NCI-H2196 treated with DMSO at 0.1 percent for 48 hours (cell line): ENCODE measurements around the gene ADAM33.

Experiments used
- DNase-seq: peaks from one replicate; lab custom pipeline; 2025; ENCODE audit not compliant: unreplicated experiment; lab: John Stamatoyannopoulos, UW

The ADAM33 gene

DNA sequence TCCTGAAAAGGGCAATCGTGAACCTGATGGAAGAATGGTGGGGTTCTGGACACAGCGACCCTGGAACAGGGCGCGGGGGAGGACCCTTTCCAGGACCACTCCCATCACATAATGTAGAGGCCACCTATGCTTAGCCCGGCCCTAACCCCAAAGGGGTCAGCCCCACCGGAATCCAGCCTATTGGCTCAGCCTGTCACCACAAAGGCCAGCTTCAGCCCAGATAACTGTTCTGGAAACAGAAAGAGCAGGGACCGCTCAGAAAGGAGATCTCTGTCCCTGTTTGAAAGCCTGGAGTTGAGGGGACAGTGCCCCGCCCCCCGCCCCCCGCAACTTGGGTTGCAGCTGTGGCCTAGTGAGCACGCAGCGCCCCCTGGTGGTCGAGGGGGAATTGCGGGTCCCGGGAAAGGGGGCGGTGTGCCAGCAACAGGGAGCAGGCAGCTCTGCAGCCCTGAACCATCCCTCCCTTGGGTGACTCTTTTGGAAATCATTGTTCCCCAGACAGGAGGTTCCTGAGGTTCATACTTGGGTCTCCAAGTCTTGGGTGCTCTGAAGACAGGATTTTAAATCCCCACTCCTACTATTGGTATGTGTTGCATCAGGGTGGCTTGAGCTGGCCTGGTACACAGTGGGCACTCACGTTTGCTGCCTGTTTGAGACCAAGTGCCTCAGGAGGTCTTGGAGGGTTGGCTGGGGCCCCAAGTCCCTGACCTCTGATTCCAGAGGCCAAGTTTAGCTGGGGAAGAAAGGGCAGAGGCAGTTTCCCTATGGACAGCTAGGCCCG lies 29.1 kb upstream of the ADAM33 start:
- no peak for DNase-seq

- DNase-seq: no peak
Measured at GRCh38 chr20:3710011-3710466, 28.2 kb upstream of the ADAM33 start.

DNA sequence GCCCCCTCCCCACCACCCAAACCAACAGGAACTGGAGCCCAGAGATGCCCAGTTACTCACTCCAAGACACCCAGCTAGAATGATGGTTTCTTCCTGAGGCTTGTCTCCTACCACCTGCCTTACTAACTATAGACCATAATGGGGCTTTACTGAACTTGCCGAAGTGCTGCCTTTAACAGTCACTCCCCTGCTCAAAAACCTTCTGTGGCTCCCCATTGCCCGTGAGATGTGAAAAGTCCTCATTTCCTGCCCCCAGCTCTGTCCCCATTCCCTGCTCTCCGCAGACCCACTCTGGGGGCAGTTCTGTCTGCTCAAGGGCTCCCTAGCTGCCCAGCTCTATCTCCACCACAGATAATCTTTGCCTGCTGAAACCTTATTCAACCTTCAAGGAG lies 25.7 kb upstream of the ADAM33 start:
- DNase-seq: no peak

DNA sequence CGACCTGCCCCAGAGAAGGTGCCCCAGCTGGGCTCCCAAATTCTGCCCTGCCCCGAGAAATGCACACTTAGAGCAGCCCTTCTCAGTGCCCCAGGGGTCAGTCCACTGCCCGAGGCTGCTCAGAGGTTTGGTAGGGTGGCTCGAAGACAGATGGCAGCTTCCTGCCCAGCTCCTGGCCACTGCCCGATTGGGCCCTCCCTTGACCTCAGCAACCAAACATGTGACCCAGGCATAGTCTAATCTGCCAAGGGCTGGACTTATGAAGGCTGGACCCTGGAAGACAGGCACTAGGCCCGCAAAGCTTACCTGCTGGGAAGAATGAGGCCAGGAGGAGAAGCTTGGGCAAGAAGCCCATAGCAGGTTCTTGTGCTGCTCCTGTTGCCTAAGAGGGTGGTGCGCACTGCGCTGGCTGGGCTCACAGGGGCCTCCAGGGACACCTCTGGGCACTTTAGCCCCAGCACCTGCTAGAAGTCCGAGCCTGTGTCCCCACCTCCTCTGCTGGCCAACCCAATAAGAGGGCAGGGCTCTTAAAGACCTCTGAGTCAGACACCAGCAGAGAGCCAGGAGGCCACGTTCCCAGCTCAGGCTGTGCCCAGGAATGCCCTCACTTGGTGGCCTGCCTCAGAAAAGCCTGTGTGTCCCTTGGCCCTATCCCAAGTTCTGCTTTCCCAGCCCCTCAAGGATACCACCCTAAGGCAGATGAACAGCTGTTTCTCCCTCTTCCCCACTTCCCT lies 25.1 kb upstream of the ADAM33 start:
- DNase-seq: no peak

DNA sequence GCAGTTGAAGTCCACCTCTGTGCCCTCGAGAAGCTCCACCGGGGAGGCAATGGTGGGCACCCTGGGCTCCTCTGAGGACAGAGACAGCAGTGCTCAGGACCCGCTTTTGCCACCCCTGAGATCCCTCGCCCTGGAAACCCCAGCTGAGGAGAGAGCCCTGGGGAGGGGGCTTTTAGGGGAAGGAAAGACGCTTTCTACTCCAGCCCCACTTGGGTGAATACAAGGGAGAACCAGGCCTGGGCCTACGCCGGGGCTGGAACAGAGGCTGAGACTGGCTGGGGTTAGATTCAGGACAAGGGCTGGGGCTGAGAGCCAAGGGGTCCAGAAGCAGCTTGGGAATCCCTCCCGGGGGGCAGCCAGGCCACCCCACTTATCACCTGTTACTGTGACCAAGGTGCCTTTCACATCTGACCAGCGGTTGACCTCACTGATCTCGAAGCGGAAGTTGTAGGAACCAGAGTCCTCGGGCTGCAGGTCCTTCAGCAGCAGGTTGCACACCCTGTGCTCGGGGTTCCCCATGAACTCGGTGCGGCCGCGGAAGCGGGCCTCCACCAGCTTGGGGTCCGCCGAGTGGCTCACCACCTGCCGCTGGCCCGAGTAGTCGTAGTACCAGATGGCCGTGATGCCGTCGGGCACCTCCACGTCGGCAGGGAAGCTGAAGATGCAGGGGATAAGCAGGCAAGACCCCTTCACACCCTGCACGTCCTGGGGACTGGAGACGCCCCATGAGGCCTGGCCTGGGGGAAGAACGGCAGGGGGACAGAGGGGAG lies 24.3 kb upstream of the ADAM33 start:
- DNase-seq: no peak

DNA sequence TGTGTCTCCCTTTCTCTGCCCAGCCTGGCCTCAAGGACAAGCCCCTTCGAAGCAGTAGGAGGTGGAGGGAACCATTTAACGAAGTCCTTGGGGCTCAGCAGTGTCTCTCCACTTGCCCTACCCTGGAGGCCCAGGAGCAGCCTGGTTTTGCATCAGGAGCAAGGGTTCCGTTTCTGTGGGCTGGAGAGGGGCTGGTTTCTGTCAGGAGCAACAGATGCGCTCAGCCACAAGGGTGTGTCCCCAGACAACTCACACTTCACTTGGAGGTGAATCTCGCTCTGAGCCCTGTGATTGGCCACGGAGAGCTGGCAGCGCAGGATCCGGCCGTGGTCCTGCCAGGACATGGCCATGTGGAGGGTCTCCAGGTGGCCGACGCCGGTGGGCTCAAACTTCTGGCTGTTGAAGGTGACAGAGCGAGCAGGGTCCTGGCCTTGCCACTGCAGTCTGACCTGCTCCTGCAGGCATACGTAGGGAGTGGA lies 23.7 kb upstream of the ADAM33 start:
- DNase-seq: no peak

GRCh38 chr20:3704087-3704486 lies 22.3 kb upstream of the ADAM33 start:
- DNase-seq: no peak

DNA sequence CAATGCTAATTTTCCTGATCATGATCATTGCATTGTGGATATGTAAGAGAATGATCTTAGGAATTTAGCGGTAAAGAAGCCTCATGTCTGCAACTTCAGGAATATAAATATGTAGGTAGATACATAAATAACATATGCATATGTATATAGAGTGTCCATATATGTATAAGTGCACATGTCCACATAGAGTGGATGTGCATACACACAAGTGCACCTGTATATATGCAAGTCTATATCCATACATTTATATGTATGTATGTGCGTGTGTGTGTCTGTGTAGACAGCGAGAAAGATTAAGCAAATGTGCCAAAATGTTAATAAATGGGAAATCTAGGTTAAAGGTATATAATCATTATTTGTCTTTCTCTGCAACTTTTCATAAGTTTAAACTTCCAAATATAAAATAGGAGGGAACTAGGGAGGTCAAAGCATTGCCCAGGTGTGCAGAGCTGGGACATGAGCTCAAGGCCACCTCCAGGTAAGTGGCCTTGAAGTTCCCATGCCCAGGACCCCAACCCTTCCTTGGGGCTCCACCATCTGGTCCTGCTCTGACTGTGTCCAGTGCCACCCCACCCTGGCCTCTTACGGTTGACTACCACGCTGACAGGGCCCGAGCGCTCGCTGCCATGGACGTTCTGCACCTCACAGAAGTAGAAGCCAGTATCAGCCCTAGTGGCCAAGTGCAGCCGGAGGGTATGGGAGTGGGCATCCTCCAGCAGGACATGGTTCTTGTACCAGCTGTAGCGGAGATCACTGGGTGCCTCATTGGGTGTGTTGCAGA lies 21.0 kb upstream of the ADAM33 start:
- no peak for DNase-seq

DNA sequence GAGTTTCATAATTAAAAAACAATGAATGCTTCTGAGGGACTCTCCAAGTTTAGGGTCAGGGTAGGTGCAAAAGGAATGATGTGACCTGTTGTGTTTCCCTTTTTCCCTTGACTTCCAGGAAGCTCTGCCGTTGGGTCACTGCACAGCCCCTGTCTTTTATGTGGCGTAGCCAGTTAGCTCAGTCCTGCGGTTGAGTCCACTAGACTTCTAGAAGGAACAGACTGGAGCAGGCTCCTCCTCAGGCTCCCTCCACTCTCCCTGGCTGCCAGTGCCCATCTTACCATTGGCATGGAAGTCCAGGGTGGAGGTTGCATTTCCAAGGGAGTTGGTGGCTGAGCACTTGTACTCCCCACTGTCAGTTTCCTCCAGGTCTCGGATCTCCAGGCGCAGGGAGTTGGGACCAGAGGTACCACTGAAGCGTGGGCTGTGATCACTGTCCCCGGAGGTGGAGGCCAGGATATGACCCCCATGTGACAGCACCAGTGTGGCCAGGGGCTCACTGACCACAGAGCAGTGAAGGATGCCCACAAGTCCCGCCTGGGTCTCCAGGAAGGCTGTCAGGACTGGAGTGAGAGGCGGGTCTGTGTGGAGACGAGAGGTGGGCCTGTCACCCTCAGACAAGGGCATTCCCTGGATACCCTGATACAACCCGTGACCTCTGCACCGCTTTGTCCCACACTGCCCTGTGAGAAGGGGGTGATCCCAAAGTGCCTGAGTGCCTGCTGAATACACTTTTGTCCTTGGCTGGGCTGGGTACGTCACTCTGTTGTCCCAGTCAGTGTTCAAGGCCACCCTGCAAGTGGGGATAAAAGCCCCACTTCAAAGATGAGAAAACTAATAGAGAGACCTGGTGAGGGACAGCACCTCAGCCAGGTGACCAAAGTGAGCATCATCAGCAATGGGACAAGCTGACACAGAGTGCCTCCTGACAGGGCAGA lies 19.5 kb upstream of the ADAM33 start:
- DNase-seq: no peak

DNA sequence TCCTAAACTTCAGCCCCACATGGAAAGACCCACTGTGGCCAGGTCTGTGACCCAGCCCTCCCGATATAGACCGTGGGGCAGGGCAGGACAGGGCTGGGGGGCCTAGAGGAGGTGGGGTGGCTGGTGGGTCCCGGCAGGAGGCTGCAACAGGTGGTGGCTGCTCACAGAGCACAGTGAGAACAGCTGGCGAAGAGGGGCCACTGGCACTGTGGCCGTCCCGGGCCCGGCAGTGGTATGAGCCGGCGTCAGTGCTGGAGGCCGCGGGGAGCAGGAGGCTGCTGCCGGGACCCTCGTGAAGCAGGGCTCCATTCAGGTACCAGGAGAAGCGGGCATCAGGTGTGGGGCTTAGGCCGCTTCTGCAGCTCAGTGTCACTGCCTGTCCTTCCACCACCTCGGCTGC lies 17.2 kb upstream of the ADAM33 start:
- no peak for DNase-seq

- DNase-seq: no peak
Measured at GRCh38 chr20:3698591-3699001, 16.8 kb upstream of the ADAM33 start.

- DNase-seq: no peak
Measured at GRCh38 chr20:3697588-3698305, 15.9 kb upstream of the ADAM33 start.

DNA sequence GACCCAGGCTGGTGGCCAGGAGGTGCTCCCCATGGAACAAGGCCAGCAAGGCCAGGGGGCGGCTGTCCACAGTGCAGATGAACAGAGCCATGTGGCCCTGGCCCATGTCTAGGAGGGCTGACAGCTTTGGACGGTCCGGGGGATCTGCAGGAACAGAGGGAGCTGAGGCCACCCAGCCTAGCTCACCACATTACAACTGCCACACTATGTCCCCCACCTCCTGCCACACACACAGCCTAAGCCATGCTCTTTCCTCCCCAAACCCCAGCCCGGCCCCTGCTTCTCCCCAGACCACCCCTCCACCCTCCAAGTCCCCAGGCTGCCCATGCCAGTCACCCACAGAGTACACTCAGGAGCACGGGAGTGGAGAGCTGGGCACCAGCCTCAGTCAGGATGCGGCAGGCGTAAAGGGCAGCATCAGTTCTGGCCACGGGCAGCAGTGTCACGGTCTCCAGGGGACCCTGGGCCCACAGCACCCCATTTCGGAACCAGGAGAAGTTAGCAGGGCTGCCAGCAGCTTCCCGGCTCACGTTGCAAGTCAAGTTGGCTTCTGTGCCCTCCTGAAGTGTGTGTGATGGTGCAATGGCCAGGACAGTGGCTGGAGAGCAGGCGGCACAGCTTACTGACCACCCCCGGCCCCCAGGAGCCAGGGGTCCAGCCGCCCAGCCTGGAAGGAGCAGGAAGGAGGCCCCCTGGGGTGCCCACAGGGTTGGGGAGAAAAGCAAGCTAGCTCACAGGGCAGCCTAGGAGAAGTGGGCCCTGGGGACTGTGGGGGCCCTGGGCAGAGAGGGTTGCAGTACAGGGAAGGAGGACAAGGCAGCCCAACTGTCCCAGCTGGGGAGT lies 15.2 kb upstream of the ADAM33 start:
- no peak for DNase-seq

- no peak for DNase-seq
Measured at GRCh38 chr20:3696200-3696599, 14.4 kb upstream of the ADAM33 start.

DNA sequence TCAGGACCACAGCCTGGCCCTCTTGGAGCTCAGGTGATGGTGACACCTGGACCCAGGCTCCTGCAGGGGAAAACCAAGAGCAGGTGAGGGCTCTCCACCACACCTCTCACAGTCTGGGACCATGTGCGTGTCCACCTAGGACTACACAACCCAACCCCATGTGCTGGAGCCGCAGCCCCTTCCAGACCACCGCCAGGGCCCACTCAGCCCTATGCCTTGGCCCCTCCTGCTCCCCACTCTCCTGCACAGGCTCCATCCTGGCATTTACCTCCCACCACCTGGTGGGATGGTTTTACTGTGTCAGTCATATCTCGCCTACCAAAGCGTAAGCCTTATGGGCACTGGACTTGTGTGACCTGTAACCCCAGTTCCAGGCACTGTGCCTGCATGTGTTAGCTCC lies 13.1 kb upstream of the ADAM33 start:
- DNase-seq: no peak

DNA sequence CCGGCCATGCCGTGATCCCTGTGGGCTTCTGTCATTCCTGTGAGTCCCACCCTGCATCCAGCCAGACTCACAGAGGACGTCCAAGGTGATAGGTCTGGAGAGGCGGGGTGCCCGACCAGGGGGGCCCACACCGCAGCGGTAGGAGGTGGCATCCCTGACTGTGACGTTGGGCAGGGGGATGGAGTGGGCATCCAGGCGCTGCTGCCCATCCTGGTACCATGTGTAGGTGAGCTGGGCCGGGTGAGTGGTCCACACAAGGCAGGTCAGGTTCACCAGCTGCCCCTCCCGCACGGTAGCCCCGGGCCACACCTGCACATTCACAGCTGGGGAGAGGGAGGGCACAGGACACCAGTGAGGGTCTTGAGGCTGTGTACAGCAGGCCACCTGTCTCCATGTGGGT lies 11.6 kb upstream of the ADAM33 start:
- no peak for DNase-seq

- no peak for DNase-seq
Measured at GRCh38 chr20:3692706-3693294, 11.0 kb upstream of the ADAM33 start.

- DNase-seq: no peak
Measured at GRCh38 chr20:3691897-3692296, 10.1 kb upstream of the ADAM33 start.
